ENCODE results near the gene PTH2.

The PTH2 gene

GRCh38 chr19:49409441-49410029 lies 13.7 kb downstream of the PTH2 start:
- DNase-seq = peak; percentile 69

- DNase-seq = no peak
Observed at GRCh38 chr19:49408816-49409440, 14.3 kb downstream of the PTH2 start.

- DNase-seq = no peak
Observed at GRCh38 chr19:49407482-49408015, 15.7 kb downstream of the PTH2 start.

DNA sequence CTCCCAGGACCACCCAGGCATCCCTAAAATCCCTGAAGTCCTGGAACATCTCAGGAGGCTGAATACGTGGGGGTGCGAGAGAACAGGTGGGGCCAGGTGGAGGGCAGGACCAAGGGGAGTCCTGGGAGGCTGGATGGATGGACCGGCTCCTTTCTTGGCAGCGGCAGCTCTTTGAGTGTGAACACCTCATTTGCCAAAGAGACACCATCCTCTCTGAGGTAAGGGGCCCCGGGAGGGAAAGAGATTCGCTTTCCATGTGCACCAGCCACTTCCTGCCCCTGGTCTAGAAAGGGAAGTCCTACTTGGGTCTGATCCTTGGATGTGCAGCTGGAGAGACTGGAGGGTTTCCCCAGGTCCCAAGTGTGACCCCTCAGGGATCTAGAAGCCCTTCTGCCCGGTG lies 16.2 kb downstream of the PTH2 start:
- no peak for DNase-seq

GRCh38 chr19:49403404-49404187 lies 19.6 kb downstream of the PTH2 start:
- no peak for DNase-seq

DNA sequence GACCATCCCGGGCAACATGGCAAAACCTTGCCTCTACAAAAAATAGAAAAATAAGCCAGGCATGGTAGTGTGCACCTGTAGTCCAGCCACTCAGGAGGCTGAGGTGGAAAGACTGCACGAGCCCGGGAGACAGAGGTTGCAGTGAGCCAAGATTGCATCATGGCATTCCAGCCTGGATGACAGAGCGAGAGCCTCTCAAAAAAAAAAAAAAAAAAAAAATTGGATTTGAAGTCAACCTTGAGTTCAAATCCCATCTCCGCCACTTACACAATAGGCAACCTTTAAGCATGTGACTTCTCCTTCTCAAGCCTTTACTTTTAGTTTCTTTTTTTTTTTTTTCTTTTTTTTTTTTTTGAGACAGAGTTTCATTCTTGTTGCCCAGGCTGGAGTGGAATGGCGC lies 23.2 kb downstream of the PTH2 start:
- no peak for DNase-seq

DNA sequence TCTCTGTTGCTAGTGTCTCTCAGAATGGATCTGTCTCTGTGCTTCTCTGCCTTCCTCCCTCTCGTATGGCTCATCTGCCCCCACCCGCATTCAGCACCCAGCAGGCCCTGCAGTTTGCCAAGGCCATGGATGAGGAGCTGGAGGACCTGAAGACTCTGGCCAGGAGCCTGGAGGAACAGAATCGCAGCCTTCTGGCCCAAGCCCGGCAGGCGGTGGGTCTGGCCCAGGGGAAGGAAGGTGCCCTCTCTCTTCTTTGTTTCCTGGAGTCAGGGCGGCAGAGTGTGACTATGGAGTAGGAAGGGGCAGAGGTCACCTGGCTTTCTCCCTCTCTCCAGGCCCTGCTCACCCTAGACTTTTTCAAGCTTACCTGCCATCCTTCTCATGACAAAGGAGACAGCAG lies 24.3 kb downstream of the PTH2 start:
- no peak for DNase-seq

- DNase-seq = no peak
Observed at GRCh38 chr19:49398001-49398615, 25.1 kb downstream of the PTH2 start.

GRCh38 chr19:49396738-49397505 lies 26.3 kb downstream of the PTH2 start:
- DNase-seq = no peak

- DNase-seq = no peak
Observed at GRCh38 chr19:49395581-49396407, 27.4 kb downstream of the PTH2 start.

- DNase-seq = no peak
Observed at GRCh38 chr19:49393881-49394280, 29.4 kb downstream of the PTH2 start.

GRCh38 chr19:49391581-49392399 lies 31.5 kb downstream of the PTH2 start:
- DNase-seq = peak; percentile 92

GRCh38 chr19:49390929-49391359 lies 32.3 kb downstream of the PTH2 start:
- no peak for DNase-seq

DNA sequence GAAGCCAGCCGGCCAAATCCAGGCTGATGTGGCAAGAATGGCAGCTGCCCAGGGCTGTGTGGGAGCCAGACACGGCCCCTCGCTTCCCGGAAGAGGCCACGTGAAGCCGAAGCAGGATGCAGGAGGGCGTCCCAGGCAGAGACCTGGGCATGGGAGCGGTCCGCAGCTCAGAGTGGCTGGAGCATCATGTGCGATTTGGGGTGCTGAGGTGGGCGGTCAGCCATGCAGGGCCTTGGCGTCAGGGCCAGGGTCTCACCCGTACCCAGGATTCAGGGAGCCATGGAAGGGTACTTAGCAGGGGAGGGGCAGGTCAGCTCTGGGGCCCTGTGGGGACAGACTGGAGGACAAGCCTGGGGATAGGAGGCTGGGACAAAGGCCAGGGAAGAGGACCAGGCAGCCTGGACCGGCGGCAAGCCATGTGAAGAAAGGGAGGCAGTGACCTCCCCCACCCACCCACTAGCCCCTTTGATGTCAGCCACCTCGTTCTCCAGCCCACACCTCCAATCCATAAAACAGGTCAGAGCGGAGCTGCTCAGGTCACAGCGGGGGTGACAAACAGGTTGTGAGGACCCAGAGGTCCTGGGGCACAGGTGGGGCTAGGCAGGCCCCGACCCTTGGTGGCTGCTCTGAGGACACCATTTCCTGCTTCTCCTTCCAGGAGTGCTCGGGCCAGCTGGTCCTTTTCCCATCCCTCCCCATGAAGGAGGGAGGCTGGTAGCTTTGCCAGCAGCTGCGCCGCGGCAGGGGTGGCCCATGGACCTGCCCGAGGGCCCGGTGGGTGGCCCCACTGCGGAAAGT lies 32.9 kb downstream of the PTH2 start:
- DNase-seq = no peak

GRCh38 chr19:49389406-49389805 lies 33.8 kb downstream of the PTH2 start:
- DNase-seq = no peak

DNA sequence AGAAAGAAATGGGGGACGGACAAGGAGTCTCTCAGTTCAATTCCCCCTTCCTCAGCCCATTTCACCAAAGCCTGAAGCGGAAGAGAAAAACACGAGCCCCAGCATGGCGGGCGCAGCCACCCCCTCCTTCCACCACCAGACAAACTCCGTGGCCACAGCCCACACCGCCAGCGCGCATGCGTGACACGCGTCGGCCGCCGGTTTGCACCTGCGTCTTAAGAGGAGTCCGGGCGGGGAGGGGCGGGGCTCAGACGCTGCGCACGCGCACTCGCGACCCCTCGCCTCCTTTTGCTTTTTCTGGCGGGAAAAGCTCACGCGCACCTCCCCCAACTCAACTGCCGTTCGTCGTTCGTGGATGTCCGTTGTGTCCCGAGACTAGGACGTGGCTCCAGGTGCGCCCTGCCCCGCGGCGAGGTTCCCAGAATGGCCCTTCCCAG lies 35.3 kb downstream of the PTH2 start, which contains the start of gene KASH5:
Gene KASH5, plus strand, starts transcription at position 314 of the 437 bp plus-strand sequence. CDS start 2,635 bp downstream, outside the sequence.
- DNase-seq = peak; percentile 96

- no peak for DNase-seq
Observed at GRCh38 chr19:49383599-49383998, 39.6 kb downstream of the PTH2 start.

GRCh38 chr19:49382639-49383038 lies 40.6 kb downstream of the PTH2 start:
- no peak for DNase-seq

GRCh38 chr19:49380391-49380790 lies 42.9 kb downstream of the PTH2 start:
- no peak for DNase-seq

DNA sequence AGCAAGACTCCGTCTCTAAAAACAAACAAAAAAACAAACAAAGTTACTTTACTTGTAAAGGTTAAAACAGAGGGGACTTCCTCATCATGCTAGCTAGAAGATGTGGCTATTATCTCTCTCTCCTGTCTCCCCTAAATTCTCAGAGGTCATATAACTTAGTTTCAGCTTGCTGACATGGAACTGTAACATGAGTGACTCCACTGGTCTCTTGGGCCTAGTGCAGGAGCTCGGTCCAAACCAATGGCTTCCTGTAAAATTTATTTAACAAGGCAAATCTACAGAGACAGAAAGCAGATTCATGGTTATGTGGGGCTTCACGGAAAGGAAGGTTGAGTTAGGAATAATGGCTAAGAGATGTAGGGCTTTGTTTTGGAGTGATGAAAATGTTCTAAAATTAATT lies 44.7 kb downstream of the PTH2 start:
- no peak for DNase-seq
